GM11168 (cell line): ENCODE measurements around the gene ZNF148.
"Not testable (repeated sequence)": the region's sequence is repeated elsewhere in the genome, so short reads cannot be mapped to it uniquely, and the experiment has no call there.

ENCODE experiments used
- in situ Hi-C: fragments of 300-500 bp; cut with MboI; formaldehyde crosslinking; loops from one replicate; pipeline ENCODE4 v1.12.0; 2022; ENCODE audit warnings: low sequenced_read_pairs; ENCODE audit not compliant: unreplicated experiment

Gene ZNF148

GRCh38 chr3:125375950-125376679, 990 bp upstream of the ZNF148 start:
- in situ Hi-C loops: no loop called here

- in situ Hi-C loops: no loop called here
Measured at GRCh38 chr3:125374501-125374995, 577 bp downstream of the ZNF148 start.

GRCh38 chr3:125367403-125368230, 7.5 kb downstream of the ZNF148 start:
- in situ Hi-C loops: no loop called here

- in situ Hi-C loops: no loop called here
Measured at GRCh38 chr3:125366132-125366531, 9.0 kb downstream of the ZNF148 start.

- in situ Hi-C loops: no loop called here
Measured at GRCh38 chr3:125359700-125360099, 15.4 kb downstream of the ZNF148 start.

GRCh38 chr3:125358923-125359322, 16.2 kb downstream of the ZNF148 start:
- in situ Hi-C loops: no loop called here

- in situ Hi-C loops: no loop called here
Measured at GRCh38 chr3:125357837-125358236, 17.3 kb downstream of the ZNF148 start.

GRCh38 chr3:125357032-125357658, 18.0 kb downstream of the ZNF148 start:
- in situ Hi-C loops: no loop called here

GRCh38 chr3:125356140-125357026, 18.7 kb downstream of the ZNF148 start:
- in situ Hi-C loops: no loop called here

- in situ Hi-C loops: no loop called here
Measured at GRCh38 chr3:125353659-125354058, 21.5 kb downstream of the ZNF148 start.

- in situ Hi-C loops: no loop called here
Measured at GRCh38 chr3:125353128-125353527, 22.0 kb downstream of the ZNF148 start.

GRCh38 chr3:125351814-125352456, 23.2 kb downstream of the ZNF148 start:
- in situ Hi-C loops: no loop called here

- in situ Hi-C loops: no loop called here
Measured at GRCh38 chr3:125351152-125351551, 24.0 kb downstream of the ZNF148 start.

GRCh38 chr3:125350597-125350996, 24.5 kb downstream of the ZNF148 start:
- in situ Hi-C loops: no loop called here

- in situ Hi-C loops: no loop called here
Measured at GRCh38 chr3:125349556-125350165, 25.5 kb downstream of the ZNF148 start.

GRCh38 chr3:125349055-125349454, 26.1 kb downstream of the ZNF148 start:
- in situ Hi-C loops: no loop called here

- in situ Hi-C loops: not testable (repeated sequence)
Measured at GRCh38 chr3:125343367-125343766, 31.8 kb downstream of the ZNF148 start.

GRCh38 chr3:125340121-125340520, 35.0 kb downstream of the ZNF148 start:
- in situ Hi-C loops: no loop called here

GRCh38 chr3:125337506-125337905, 37.6 kb downstream of the ZNF148 start:
- in situ Hi-C loops: no loop called here
